ENCODE measurements around the gene FAM222A.

Gene FAM222A

GRCh38 chr12:109714141-109714912, 702 bp downstream of the FAM222A start:
- peaks cover 37% of the 10 kb centered on the region for H3K27me3 Mint-ChIP-seq
- H3K27ac Mint-ChIP-seq, result no peak overlapping the region
- no peaks in the 10 kb centered on the region for H3K4me1 Mint-ChIP-seq (ENCODE audit: low read depth)
- peak overlapping the region; percentile 62 for H3K4me3 Mint-ChIP-seq
- no peaks in the 10 kb centered on the region for H3K36me3 Mint-ChIP-seq (ENCODE audit: low read depth)
- H3K9me3 Mint-ChIP-seq, result no peaks in the 10 kb centered on the region

GRCh38 chr12:109714913-109715244, 1.3 kb downstream of the FAM222A start:
- peak overlapping the region; percentile 10 for H3K4me3 Mint-ChIP-seq
- no peaks in the 10 kb centered on the region for H3K36me3 Mint-ChIP-seq (ENCODE audit: low read depth)
- H3K9me3 Mint-ChIP-seq, result no peaks in the 10 kb centered on the region
- no peak overlapping the region for H3K27ac Mint-ChIP-seq
- H3K27me3 Mint-ChIP-seq, result peaks cover 34% of the 10 kb centered on the region
- H3K4me1 Mint-ChIP-seq (ENCODE audit: low read depth), result no peaks in the 10 kb centered on the region

DNA sequence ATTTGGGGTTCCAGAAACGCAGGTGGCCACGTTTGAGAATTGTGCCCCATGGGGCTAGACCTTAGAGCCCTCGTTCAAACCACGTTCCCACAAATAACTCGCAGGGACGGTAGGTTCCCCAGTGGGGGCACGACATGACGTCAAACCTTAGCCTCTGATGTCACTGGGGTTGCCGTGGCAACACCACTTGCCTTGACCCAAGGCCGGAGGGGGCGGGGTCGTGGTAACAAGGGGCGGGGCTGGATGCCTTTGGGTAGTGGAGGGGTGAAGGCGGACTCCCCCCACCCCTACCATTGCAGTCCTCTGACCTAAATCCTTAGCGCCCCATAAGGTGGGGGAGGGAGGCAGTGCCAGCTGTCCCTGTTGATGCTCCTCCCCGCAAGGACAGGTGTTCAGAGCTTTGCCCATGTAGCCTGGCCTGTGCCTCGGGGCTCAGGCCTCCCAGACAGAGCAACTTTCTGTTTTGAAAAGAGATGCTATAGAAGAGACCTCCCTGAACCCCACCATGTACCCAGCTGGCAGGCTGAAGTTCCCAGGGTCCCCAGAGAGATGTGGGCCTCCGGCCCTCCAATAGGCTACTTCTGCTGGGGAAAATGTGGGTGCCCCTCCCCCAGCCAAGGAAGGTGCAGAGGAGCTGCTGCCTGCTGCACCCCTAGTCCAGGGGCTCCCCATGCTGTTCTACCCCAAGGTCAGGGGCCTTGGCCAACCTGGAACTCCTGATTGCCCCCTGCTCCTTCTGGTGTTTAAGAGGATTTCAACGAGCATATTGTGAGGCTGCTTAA, 1.9 kb downstream of the FAM222A start:
- peak overlapping the region; percentile 10 for H3K4me3 Mint-ChIP-seq
- no peaks in the 10 kb centered on the region for H3K36me3 Mint-ChIP-seq (ENCODE audit: low read depth)
- no peaks in the 10 kb centered on the region for H3K4me1 Mint-ChIP-seq (ENCODE audit: low read depth)
- no peaks in the 10 kb centered on the region for H3K9me3 Mint-ChIP-seq
- H3K27me3 Mint-ChIP-seq, result peaks cover 28% of the 10 kb centered on the region
- no peak overlapping the region for H3K27ac Mint-ChIP-seq

DNA sequence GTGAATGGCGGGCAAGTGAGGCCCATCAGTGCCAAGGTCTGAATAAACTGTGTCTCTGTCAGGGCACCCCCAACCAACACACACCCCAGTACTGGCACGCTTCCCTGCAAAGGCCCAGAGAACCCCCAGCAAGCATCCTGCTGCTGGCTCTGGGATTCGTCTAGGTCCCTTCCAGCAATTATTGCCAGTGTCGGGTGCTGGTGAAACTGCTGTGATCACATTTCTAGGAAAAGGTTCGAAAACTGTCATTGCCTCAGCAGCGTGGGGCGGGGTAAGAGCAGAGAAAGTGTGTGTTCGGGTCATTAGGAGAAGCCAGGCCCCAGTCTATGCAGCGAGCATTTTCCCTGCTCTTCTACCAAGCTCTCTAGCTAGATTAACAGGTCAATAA, 2.5 kb downstream of the FAM222A start:
- Mint-ChIP-seq H3K9me3 (no peaks in the 10 kb centered on the region), H3K27ac (no peak overlapping the region), H3K4me3 (no peak overlapping the region), H3K4me1 (ENCODE audit: low read depth) (no peaks in the 10 kb centered on the region), H3K27me3 (peaks cover 22% of the 10 kb centered on the region), H3K36me3 (ENCODE audit: low read depth) (no peaks in the 10 kb centered on the region)

DNA sequence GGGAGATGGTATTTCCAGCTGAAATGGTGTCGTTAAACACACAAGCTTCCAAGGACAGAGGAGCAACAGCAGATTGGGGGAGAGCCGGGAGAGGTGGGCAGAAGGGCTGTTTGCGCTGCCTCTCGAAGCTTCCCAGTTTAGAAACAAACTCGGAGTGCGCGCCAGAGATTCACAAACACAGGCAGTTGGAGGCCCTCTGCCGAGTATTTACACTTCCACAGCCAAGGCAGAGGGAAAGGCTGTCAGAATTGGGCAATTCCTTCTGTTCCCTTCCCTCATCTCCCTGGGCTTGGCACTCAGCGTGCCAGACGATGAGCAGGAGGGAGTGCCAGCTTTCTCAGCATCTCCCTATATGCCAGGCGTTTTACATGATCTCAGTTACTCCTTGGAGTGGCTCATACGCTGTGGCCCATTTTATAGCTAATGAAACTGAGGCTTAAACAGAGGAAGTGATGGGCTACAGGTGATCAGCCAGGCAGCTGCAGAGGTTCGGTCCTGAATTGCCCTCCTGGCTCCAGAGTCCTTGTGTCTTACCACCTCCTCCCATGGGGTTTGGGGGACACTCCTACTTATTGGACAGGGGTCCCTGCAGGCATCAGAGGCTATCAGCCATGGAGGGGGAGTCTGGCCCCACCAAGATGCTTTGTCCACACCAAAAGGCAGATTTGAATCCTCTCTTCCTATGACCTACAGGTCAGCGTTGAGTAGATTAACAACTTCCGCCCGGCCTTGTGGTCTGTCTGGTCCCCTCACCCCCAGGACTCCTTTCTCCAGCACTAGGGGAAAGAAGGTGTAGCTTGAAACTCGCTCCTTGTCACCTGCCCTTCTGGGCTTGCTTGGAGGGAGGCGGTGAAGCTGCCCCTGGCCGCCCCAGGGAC, 3.1 kb downstream of the FAM222A start:
- H3K27me3 Mint-ChIP-seq, result peaks cover 16% of the 10 kb centered on the region
- no peaks in the 10 kb centered on the region for H3K9me3 Mint-ChIP-seq
- H3K4me3 Mint-ChIP-seq, result no peak overlapping the region
- H3K27ac Mint-ChIP-seq, result no peak overlapping the region
- H3K4me1 Mint-ChIP-seq (ENCODE audit: low read depth), result no peaks in the 10 kb centered on the region
- H3K36me3 Mint-ChIP-seq (ENCODE audit: low read depth), result no peaks in the 10 kb centered on the region

DNA sequence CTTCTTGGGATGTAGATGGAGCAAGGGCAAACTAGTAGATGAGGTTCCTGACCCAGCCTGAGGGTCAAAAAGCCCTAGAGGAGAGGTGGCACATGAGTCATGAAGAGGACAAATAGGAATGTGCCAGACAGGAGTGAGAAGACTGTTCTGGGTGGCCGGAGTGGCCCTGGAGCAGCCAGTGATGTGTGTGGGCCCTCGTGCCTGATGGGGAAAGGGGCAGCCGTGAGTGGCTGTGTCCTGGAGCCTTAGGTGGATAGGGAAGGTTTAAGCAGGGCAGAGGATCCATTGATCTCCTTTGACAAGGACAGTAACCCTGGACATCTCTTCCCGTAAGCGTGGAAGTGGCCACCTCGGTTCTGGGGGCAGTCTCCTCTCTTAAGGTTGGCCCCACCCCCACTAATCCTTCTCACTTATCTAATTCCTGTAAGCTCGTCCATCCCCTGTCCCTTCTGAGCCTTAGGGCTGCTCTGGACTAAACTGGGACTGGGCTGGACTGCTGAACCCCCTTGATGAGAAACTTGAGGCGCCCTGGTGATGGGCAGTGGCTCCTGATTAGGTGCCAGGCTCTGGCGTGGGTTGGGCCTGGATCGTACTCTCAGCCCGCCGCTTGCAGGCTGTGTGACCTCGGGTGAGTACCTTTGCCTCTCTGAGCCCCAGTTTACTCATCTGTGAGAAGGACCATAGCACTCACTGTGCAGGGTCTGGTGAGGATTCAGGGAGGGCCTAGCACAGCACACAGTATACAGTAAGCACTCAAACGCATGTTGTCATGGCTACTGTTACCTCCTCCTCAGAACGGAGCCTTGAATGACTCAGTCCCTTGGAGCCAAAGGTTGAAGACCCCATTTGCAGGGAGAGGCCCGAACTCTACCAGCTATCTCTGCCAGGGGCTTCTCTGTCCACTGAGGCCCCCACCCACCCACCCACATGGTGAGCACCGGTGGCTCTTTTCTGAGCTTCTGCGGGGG, 4.0 kb downstream of the FAM222A start:
- no peaks in the 10 kb centered on the region for H3K4me1 Mint-ChIP-seq (ENCODE audit: low read depth)
- no peaks in the 10 kb centered on the region for H3K36me3 Mint-ChIP-seq (ENCODE audit: low read depth)
- no peak overlapping the region for H3K4me3 Mint-ChIP-seq
- H3K27ac Mint-ChIP-seq, result no peak overlapping the region
- no peaks in the 10 kb centered on the region for H3K9me3 Mint-ChIP-seq
- H3K27me3 Mint-ChIP-seq, result peaks cover 14% of the 10 kb centered on the region

- Mint-ChIP-seq H3K27me3 (peaks cover 14% of the 10 kb centered on the region), H3K4me1 (ENCODE audit: low read depth) (no peaks in the 10 kb centered on the region), H3K27ac (no peak overlapping the region), H3K9me3 (no peaks in the 10 kb centered on the region), H3K36me3 (ENCODE audit: low read depth) (no peaks in the 10 kb centered on the region), H3K4me3 (no peak overlapping the region)
Observed at GRCh38 chr12:109718390-109718789, 4.8 kb downstream of the FAM222A start.

DNA sequence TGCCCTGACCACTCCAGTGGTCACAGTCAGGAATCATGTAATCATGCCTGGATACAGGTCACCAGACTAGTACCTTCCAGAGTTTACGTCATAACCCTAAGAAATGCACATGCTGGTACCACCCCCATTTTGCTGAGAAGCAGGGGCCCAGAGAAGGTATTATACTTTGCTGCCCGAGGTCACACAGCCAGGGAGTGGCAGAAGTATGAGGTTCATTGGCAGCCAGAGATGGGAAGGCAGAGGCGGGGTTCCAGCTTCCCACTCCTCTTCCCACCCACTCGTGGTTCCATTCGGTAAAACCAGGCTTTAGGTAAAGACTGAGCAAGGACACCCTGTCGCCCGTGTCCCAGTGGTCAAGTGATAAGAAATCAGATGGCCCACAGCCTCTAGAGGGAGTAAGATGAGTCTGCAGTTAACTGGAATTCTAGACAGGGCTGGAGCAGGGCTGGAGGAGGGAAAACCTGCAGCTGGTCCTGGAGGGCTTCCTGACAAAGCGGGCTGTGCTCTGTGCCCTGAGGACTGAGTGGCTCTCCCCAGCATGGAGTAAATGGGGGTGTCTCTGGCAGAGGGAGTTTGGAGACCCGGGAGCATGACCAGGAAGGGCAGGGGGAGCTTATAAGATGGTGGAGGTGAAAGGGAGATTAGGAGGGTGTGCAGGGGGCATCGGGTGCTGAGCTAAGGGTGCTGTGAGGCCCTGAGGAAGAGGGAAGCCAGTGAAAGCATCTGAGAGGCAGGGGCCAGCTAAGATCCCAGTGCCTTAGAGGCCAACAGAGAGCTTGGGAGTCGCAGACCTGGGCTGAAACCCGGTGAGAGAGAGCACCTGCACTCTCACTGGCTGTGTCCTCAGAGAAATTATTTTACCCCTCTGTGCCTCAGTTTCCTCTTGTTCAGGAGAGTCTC, 5.7 kb downstream of the FAM222A start:
- Mint-ChIP-seq H3K36me3 (ENCODE audit: low read depth) (no peaks in the 10 kb centered on the region), H3K27ac (no peak overlapping the region), H3K9me3 (no peaks in the 10 kb centered on the region), H3K4me1 (ENCODE audit: low read depth) (no peaks in the 10 kb centered on the region), H3K4me3 (no peak overlapping the region), H3K27me3 (peaks cover 14% of the 10 kb centered on the region)

- no peak overlapping the region for H3K4me3 Mint-ChIP-seq
- peaks cover 14% of the 10 kb centered on the region for H3K27me3 Mint-ChIP-seq
- H3K36me3 Mint-ChIP-seq (ENCODE audit: low read depth), result no peaks in the 10 kb centered on the region
- no peaks in the 10 kb centered on the region for H3K4me1 Mint-ChIP-seq (ENCODE audit: low read depth)
- no peak overlapping the region for H3K27ac Mint-ChIP-seq
- H3K9me3 Mint-ChIP-seq, result no peaks in the 10 kb centered on the region
Observed at GRCh38 chr12:109720152-109720856, 6.7 kb downstream of the FAM222A start.

- no peak overlapping the region for H3K27ac Mint-ChIP-seq
- no peak overlapping the region for H3K4me3 Mint-ChIP-seq
- no peaks in the 10 kb centered on the region for H3K9me3 Mint-ChIP-seq
- H3K36me3 Mint-ChIP-seq (ENCODE audit: low read depth), result no peaks in the 10 kb centered on the region
- peaks cover 14% of the 10 kb centered on the region for H3K27me3 Mint-ChIP-seq
- no peaks in the 10 kb centered on the region for H3K4me1 Mint-ChIP-seq (ENCODE audit: low read depth)
Observed at GRCh38 chr12:109720857-109721189, 7.2 kb downstream of the FAM222A start.

DNA sequence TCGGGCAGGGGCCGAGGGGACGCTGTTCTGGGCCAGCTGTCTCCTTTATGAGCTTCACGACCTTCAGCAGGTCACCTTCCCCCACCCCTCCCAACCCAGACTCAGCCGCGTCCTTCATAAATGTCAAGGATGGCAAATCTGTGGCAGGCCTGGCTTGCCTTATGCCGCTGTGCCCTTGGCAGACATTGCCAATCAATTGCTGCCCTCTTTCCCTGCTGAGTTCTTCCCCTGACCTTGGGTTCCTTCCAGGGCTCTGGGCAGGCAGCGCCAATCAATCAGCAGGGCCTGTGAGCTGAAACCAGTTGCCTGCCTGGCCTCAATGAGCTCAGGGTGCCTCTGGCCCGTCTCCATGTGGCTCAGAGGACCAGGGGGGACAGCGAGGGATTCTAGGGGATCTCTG, 7.7 kb downstream of the FAM222A start:
- no peaks in the 10 kb centered on the region for H3K9me3 Mint-ChIP-seq
- peaks cover 14% of the 10 kb centered on the region for H3K27me3 Mint-ChIP-seq
- H3K4me1 Mint-ChIP-seq (ENCODE audit: low read depth), result no peaks in the 10 kb centered on the region
- H3K36me3 Mint-ChIP-seq (ENCODE audit: low read depth), result no peaks in the 10 kb centered on the region
- no peak overlapping the region for H3K4me3 Mint-ChIP-seq
- H3K27ac Mint-ChIP-seq, result no peak overlapping the region

GRCh38 chr12:109722022-109722720, 8.5 kb downstream of the FAM222A start:
- H3K4me3 Mint-ChIP-seq, result no peak overlapping the region
- H3K27ac Mint-ChIP-seq, result no peak overlapping the region
- no peaks in the 10 kb centered on the region for H3K4me1 Mint-ChIP-seq (ENCODE audit: low read depth)
- H3K27me3 Mint-ChIP-seq, result peaks cover 12% of the 10 kb centered on the region
- no peaks in the 10 kb centered on the region for H3K36me3 Mint-ChIP-seq (ENCODE audit: low read depth)
- H3K9me3 Mint-ChIP-seq, result no peaks in the 10 kb centered on the region

- Mint-ChIP-seq H3K36me3 (ENCODE audit: low read depth) (no peaks in the 10 kb centered on the region), H3K4me1 (ENCODE audit: low read depth) (no peaks in the 10 kb centered on the region), H3K9me3 (no peaks in the 10 kb centered on the region), H3K27ac (no peak overlapping the region), H3K27me3 (peaks cover 7% of the 10 kb centered on the region), H3K4me3 (no peak overlapping the region)
Observed at GRCh38 chr12:109722721-109723094, 9.1 kb downstream of the FAM222A start.

All from stimulated activated naive CD8-positive, alpha-beta T cell treated with anti-CD3 and anti-CD28 coated beads, Interleukin-15, Interleukin-2, amounts not matched to agents 100 ng/mL and 50 ng/mL, for 24 hours (primary cell).